ENCODE measurements around the gene BICD2.

Gene BICD2

DNA sequence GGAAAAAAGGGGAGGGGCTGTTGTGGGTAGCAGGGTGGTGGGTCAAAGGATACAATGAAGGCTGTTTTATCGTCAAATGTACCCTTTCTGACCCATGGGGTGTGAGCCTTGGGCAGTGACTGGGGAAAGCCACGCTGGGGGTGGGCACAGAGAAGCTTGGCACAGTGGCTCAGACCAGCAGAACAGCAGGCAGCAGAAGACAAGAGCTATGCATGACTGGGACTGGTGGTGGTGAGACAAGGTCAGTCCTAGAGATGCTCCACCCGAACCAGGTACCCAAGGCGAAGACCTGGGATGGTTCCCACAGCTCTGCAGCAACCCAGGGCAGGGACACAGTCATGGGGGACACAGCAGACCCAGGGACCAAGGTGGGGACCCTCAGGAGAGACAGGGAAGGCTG is 38.3 kb downstream of the BICD2 start:
- no peak for DNase-seq

DNA sequence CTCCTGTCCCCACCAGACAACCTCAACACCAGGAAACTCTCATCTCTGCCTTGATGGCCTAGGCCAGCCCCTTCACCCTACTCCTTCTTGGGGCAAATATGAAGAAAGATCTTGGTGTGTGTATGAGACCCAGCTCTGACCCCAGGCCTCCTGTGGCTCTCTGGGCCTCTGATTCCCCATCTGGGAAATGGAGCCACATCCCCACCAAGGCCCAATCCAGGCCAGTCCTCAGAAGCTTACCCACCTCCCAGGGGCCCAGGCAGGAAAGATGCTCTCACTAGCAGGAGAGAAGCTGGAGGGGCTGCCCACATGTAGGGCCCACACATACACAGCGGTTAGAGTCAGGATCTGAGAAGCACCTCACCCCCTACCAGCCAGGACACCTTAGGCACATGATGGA is 38.9 kb downstream of the BICD2 start:
- DNase-seq, result no peak

DNA sequence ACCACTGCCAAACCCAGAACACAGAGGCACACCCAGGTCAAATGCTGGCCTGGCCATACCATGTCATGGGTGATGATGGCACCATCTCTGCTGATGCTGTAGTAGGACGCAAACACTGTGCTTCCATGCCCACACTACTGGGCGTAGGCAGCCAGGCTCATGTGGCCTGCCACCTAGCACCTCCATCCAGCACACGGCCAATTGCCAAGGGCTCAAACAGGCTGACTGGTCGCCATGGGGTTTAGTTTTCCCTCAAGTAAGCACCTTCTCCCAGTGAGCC is 39.4 kb downstream of the BICD2 start:
- DNase-seq, result no peak

DNA sequence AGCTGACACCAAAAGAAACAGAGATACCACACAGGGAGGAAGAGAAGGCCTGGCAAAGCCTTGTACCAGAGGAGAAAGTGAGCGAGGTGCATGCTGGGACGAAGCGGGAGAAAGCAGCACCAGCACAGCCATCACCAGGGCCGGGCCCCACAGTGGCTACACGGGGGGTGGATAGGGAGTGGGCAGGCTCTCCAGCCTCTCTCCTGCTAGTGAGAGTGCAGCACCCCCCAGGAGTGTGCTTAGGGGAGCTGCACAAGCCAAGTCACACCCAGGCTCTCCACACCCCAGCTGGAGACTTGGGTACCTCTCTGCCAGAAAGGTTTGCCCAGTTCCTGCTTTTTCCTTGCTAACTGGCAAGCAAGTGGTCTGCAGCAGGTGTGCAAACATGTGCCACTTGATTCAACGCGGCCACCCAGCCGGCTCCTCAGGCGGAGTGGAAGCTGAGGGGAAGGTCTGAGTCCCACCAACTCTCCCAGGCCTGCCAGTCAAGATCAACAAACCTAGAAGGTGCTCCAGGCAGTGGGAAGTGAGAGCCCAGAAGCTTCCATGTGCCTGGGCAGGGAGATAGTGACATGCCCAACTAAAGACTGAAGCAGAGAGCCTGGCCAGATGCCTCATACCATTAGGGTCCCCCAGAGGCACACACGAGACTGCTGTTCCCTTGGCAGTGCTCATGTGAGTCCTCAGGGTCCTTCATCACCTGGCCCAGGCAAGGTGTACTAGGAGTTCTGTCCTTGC is 39.9 kb downstream of the BICD2 start:
- no peak for DNase-seq

DNA sequence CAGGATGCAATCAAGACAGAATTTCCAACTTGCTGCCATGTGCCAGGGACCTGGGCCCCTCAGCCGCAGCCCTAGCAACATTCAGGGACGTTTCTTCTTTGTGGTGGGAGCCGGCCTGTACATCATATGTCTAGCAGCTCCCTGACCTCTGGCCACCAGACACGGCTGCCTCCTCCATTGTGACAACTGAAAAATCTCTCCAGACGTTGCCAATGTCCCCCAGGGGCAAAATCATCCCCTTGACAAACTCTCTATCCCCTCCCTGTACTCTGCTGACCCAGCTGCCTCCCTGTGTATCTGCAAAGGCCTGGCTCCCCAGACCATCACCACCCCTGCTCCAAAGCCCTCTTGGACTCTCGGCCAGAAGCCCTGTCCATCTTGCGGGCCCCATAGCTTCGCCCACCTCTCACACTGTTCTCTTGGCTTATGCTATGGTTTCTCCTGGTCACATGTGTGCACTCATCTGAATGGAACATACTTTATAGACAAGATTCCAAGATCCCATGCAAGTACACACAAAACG is 40.8 kb downstream of the BICD2 start:
- no peak for DNase-seq

DNA sequence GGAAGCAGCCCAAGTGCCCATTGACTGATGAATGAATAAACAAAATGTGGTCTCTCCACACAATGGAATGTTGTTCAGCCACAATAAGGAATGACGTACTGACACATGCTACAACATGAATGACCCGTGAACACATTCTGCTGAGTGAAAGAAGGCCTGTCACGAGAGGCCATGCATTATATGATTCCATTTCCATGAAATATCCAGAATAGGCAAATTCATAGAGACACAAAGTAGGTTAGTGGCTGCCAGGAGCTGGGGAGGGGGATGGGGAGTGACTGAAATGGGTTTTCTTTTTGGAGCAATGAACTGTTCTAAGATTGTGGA is 41.4 kb downstream of the BICD2 start:
- no peak for DNase-seq

DNA sequence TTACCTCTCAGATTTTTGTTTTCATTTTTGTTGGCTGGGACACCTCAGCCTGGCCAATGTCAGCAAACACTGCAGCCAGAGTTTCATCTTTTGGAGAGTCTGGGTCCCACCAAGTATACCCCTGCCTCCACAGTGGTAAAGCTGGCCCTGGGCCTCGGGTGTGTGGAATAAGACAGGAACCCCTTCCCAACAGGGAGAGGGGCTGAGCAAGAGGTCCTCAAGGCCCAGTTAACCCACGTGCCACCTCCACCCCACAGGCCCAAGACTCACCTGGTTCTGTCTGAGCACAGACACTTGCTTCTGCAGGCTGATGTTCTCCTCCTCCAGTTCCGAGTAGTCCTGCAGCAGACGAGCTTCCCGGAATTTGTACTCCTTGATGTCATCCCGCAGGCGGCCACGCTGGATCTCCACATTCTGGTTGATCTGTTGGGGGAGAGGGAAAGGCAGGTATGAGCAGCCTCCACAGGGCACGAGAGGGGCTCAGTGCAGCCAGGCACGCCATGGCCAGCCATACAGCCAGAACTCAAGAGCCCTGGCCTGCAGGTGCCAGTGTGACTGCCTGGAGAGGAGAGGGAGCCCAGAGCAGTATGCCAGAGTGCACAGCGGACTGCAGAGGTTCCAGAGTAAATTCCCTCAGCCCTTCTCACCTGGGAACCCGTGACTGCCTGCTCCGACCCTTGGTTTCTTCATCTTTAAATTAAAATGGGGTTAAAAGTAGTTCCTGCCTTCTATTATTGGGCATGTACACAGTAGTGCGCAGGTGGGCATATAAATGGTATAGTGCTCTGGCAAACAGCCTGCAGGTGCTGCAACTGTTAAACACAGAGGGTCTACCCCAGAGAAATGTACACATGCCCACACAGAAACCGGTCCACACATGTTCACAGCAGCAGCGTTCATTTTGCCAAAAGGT is 42.0 kb downstream of the BICD2 start:
- DNase-seq, result no peak

DNA sequence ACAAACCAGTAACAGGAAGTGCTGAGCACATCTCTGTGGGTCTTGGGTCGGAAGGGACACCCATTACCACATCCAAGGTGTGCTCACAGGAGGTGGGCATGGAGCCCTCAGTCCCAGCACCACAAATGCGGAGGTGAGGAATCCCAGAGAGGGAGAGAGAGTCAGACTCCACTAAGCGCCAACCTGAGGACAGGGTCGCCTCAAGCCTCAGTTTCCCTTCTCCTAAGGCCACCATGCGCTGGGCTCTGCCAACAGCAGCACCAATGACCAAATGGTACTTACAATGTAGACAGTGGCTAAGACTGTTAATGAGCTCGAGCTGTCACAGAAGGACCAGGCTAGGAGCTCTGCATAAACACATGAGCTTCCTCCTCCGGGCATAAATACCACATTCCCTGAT is 43.1 kb downstream of the BICD2 start:
- DNase-seq, result no peak

DNA sequence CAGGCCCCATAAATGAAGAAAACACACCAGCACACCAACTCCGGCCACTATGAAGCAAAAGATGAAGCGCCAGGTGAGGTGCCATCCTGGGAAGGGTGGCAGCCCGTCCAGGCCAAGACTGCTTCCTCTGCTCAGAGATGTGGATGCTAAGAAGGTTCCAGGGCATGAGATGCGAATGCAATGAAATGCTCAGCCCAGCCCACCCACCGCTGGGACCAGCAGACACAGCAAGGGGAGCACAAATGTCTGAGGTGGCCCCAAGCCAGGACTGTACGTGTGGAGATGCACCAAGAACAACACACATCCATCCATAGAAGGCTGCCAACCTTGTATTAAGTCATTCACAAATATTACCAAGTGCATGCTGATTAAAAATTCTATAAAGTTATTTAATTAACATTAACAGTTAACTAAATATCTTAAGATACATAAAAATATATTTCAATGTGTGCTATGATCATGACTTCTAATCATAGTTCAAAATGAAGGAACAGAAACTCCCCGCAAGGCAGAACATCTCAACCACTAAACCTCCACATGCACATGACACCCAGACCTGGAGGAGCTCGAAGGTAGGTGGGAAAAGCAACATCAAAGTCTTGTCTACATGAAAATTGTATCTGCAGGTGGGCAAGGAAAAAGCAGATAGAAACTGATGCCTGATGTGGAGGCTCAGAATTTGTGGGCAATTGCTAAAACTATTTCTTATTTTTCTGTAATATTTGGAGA is 43.7 kb downstream of the BICD2 start:
- DNase-seq, result no peak

DNA sequence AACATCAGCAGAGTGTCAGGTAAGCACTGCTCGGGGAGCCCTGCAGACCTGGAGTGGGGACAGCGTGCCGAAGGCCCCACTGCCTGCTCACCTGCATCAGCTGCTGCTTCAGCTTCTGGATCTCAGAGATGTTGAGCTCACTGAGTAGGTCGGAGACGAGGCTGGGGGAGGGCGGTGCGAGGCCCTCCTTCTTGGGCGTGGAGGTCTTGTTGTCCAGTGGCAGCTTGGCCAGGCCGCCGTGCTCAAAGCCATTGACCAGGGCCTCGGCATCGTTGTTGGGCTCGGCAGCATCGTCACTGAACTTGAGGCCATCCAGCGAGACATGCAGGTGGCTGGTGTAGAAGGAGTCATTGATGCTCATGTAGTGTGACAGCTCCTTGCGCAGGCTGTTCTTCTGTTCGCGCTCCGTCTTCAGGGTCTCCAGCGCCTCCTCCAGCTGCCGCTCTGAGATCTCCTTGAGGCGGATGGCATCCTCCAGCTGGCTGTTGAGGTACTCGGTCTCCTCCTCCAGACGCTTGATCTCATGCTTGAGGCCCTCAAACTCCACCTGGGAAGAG is 44.3 kb downstream of the BICD2 start:
- DNase-seq, result no peak

DNA sequence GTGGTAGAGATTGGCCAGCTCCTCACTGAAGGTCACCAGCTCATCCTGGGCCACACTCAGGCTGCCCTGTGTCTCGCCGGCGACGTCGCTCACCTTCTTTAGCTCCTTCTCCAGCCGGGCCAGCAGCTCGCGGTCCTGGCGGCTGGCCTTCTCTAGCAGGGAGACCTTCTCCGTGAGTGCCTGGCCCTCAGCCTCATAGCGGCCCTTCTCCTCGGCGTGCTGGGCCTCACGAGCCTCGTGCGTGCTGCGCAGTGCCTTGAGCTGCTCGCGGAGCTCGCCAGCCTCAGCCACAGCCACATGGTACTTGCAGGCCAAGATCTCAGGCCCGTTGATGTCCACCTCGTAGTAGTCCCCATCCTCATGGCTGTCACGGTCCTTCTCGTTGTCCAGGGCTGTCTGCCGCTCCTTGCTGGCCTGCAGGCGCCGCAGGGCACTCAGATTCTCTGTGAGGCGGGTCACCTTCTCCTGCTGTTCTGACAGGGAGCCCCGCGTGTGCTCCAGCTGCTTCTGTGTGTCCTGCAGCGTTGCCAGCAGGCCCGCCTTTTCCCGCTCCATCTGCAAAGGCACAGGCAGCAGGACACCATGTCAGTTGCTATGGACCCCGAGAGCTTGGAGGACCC is 45.5 kb downstream of the BICD2 start:
- DNase-seq, result no peak

DNA sequence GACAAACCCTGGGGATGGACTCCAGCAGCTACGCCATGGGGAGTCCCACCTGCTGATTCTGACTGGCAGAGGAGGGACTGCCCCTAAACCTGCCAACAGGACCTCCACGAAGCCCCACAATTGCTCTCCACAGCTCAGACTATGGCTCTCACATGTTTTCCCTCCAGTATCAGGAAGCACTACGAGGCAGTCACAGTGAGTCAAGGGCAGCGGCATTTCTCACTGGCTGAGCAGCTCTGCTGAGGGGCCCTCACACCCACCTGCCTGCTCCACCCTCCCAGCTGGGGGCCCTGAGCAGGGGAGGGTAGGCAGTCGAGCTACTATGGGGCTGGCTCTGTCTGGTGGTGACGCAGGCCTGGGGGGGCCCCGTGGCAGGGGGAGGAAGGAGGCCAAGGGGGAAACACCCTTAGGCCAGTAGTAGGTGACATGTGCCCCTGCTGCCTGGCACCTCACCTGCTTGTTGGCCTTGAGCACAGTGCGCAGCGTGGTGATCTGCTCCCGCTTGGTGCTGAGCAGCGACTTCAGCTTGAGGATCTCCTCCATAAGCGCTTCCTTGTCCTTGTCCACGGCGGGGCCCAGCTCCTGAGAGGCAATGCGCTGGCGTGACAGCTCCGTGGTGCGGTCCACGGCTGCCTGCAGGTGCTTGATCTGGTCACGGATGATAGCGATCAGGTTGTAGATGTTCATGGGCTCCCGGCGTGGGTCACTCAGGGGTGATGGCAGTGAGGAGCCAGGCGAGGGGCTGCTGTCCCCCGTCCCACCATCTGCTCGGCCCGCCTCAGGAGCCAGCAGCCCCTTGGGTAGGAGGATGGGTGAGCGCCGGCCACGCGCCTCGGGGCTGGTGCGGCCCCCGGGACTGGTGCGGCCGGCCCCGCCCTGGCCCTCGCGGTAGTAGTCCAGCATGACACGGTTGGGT is 46.3 kb downstream of the BICD2 start:
- no peak for DNase-seq

DNA sequence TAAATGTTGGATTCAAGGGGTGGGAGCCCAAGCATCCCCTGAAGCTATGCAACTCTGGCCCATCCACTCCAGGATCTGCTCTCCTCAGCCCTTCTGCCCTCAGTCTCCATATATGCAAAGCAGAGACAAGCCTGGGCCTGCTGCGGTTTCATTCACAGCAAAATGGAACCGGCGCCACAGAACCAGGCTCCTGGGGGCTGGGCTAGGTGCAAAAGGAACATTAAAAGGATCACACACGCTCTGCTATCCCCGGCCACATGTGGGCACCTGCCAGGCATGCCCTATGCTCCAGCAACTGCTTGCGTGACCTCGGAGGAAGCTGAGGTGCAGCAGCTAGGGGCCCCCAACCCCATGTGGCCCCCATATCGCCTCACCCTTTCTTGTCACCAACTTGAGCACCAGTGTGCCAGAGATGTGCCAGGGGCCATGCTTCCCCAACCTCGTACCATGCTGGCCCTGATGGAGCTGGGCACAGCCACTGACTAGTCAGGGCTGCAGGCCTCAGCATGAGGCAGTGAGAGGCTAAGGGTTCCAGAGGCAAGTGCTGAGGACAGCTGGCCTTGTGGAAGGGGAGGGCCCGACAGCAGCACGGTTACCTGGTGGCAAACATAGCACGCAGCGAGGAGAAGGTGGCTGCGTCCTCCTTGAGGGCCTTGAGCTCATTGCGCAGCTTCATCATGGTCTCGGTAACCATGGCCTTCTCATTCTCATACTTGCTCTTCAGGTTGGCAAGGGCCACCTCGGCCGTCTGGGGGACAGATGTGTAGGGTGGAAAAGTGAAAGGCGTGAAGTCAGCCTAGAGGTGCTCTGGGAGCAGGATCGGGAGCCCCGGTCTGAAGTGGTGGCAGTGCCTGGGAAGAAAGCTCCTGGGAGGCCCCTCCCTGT is 47.2 kb downstream of the BICD2 start:
- DNase-seq, result no peak

DNA sequence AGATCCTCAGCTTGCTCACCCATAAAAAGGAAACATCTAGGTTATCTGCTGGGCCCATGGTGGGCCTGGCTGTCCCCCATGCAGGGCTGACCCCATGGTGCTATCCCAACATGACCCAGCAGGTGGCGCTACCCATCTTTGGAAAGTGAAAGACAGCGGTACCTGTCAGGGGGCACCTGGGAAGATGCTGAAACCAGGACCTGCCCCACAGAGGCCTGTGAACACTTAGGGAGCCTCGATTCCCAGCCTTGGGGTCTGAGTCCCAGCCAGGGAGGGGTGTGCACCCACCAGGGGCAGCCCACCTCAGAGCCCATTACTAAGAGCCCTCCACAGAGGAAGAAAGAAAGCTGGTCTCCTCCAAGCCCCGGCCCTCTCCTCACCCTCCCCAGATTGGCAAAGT is 48.1 kb downstream of the BICD2 start:
- peak; percentile 32 for DNase-seq

DNA sequence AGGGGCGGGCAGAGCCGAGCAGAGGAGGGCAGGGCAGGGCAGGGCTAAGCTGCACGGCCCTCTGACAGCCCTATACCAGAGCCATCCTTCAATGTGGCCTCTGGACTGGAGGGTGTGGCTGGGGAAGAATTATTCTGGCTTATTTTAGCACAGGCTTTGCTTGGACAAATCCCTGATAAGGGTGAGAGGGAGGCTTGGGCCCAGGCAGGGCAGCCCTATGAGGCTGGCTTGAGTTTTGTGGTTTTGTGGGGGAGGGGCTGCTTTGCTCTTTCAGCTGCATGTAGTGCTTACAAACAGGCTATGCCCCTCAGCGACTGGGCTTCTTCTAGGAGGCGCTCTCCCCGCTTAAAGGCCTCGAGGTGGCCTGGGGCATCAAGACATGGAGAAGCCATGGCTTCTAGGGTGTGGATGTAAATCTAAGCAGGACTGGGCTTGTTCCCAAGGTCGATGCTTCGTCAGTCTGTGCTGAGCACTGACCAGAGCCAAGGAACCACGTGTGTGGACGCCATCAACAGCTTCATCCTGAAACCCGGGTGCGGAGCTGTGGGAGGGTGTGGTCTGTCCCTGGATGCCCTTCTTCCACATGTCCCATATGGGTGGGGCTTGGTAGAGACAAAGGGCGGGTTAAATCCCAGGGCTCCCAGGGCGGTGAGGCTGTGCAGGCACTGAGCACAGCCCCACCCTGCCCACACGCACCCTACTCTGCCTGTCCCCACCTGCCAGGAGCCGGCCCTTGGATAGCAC is 49.0 kb downstream of the BICD2 start:
- no peak for DNase-seq

DNA sequence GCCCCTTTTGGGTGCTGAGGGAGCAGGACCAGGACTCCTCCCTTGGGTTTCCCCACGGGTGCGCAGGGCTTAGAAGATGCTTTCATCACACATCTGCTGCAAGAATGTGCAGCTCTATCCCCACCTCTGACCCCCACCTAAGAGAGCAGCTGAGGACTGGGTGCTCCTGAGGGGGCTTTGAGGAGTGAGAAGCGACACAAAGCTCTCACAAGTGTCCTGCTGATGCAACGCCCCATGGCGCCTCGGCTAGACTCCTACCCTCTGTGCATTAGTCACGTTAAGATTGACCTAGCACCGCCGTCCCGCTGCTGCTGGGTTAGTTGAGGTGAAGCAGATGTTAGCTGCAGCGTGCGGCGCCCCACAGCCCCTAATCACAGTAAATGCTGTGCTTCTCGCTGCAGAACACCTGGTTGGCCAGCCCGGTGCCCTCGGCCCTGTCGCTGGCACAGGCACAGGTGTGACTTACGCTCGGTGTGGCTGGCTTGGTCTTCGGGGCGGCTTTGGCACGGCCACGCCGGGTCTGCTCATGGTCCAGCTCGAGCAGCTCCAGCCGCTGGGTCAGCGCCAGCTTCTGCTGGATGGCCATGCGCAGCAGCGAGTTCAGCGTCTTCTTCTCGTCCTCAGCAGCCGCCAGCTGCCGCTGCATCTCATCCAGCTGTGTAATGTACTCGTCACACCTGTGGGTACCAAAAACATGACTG is 49.7 kb downstream of the BICD2 start:
- DNase-seq, result no peak

DNA sequence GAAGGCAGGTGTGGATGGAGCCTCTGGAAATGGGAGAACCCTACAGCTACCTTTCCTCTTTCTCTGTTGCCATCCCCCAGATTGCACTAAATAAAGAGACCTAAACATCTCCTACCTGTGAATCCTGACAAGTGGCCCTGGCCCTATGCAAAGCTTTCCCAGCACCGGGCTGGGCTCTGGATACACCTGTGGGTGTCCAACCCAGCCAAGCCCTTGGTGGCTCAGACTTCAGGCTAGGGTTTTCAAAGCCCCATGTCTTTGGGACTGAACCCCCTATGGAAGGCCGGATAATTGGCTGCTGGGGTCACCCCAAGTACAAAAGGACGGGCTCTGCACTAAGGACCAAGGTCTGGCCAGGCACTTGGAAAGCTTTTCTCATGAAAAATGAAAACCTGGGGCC is 50.6 kb downstream of the BICD2 start:
- no peak for DNase-seq

DNA sequence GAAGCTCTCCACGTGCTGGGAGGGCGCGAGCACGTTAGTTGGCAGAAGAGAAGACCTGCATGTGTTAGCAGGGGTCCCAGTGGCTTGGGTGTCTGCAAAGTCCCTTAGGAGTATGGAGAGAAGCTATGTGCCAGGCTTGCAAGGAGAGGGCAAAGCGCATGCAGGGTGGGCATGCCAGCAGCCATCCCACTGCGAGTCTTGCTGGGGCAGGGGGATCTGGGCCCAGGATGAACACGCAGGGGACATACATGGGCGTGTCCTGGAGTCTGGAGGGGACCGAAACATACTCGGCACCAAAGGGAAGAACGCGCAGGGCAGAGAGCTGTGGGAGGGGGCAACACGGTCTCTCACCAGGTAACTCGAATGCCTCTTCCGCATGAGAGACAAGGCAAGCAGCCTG is 51.1 kb downstream of the BICD2 start:
- no peak for DNase-seq

DNA sequence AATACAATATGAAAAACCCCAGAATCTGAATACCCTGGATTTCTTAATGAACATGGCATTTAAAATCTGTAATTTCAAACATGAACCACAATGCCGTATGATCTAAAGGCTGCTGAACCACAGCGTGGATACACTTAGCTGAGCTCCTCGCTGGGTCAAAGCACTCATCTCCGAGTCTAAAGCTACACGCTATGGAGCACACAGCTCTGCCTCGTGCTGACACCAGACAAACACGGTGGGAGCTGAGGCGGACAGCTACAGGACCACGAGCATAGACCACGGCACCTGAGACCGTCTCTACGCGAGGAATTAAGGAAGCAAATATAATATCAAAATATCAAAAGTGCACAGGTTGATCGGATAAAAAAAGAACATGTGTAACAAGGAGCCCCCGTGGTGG is 51.9 kb downstream of the BICD2 start:
- DNase-seq, result no peak

DNA sequence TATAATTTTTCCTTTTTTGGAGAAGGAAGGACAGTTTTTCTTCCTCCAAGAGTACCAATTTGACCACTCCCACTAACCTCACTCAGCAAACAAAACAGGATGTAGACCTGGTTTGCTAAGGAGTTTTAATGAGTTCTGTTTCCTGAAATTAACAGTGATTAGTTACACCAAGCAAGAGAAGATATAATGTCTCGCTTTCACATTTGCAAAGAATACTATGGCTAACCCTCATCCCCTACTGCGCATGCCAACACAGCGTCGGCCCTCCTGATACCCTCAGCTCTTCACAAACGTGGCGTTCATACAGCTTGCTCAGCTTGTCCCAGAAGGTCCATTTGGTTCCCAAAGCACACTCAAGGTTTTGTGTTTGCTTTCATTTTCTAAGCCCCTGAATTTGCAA is 52.8 kb downstream of the BICD2 start:
- DNase-seq, result no peak
